Stimulated activated CD8-positive, alpha-beta memory T cell treated with anti-CD3 and anti-CD28 coated beads, Interleukin-12 subunit alpha, Interleukin-12 subunit beta, amount 100 ng/mL, for 1 hour (primary cell): ENCODE measurements around the gene GPC1.

Experiments
- DNase-seq: peaks from one replicate; pipeline ENCODE4 v3.0.0-alpha.2; 2020; ENCODE audit warnings: low read depth

GPC1 gene

DNA sequence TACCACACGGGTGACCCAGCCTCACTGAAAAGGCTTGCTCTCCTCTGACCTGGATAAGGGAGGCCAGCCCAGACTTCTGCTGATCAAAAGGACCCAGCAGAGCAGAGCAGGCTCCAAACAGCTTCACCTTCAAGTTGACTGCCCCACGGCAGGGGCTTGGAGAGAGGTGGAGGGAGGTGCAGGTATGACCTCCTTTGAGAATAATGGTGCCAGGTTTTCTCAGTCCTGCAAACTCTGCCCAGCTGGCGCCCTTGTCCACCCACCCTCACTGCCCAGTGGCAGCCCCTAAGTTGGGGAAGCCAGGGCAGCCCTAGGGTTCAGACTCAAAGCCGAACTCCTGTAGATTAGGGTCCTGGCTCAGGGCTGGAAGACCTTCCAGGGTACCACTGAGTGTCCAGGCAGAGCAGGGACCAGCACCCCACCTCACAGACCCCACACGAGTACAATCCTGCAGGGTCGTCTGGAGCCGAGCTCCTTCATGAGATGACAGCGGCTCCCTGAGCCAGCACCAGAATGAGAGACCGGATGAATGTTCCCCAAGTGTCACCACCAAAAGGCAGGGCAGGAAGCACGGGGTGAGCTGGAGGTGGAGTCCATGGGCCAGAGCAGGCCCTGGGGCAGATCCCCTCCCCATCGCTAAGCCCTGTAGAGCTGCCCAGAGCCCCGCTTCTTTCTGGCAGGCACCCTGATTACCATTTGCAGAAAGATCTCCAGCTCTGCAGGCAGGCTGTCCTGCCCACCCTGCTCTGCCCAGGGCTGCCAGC lies 3.6 kb upstream of the GPC1 start:
- DNase-seq: no peak

DNA sequence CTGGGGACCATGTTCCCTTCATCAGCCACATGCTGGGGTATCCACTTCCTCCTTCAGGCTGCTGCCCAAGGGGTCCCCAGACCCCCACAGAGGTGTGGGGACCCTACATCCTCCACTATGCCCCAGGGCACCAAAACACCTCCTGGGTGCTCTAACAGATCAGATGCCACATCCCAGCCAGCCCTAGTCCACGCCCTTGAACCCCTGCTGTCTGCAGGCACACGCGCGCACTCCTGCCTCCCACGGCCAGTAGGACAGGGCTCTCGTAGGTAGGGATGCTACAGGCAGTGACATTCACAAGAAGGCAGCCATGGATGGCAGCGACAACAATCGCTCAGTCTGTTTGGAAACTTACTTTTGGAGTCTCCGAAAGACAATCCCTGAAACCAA lies 3.0 kb upstream of the GPC1 start:
- no peak for DNase-seq

DNA sequence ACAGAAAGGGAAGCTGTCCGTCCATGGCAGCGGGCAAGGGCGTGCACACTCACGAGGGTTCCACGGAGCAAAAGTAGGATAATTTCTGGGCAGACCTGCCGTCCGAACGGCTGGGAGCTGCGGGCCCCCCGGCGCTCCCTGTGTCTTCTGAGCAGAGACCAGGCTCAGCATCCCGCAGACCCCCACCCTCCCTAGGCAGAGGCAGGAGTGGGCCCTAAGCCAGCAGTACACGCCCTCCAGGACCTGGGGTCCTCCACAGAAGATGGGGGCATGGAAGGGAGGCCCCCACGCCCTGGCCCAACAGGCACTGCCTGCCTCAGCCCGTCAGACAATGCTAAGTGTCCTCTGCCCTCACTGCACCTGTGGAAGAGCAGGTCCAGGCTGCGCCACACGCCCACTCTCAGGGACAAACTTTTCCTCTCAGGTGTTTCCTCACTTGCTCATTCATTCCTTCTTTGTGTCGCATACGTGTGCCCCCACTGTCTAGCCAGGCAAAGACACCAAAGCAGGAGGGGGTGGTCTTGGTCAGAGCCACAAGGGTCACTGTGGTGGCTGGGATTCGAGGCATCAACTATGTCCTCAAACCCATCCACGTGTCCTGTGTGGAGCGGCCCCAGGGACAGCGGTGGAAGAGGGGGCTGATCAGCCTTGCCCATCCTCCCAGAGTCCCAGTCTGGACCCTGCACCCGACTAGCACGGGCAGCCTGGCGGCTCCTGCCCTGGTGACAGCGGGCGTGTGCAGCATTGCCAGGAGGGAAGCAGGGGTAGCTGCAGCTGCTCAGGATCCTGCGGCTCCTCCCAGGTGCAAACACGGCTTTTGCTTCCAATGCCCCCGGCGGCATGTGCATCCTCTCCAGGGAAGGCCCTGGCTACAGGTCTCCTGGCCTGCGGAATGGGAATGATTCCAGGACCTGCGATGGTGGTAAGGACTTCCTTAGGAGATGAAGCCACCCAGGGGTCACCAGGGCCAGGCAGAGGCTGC lies 2.4 kb upstream of the GPC1 start:
- DNase-seq: no peak

GRCh38 chr2:240433973-240434727 lies 1.3 kb upstream of the GPC1 start:
- DNase-seq: no peak

GRCh38 chr2:240434728-240435456 lies 571 bp upstream of the GPC1 start:
- peak; percentile 85 for DNase-seq

DNA sequence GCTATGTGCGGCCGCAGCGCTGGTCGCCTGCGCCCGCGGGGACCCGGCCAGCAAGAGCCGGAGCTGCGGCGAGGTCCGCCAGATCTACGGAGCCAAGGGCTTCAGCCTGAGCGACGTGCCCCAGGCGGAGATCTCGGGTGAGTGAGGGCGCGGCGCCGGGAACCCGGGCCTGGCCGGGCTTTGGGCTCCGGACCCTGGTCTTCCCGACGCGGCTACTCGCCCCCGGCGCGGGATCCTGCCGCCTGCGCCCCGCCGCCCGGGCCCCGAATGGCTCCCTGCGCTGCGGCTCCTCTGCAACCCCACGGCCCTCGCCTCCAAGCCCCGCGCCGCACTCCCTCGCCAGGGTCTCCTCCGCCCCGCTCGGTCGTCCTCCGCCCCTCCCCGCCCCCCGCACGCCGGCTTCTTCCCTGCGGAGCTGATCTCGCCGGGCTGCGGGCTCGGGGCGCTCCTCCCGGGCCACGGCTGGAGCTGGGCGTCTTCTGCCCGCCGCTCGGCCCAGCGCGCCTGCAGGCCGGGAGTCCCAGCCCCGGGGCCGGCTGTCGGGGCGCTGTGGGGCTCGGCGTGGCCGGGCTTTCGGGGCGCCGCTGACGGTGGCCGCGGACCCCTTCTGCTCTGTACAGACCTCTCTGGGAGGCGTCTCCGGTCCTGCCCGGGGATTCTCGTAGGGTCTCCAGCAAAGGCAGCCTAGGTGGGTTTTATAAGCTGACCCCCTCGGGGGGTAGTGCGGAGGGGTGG lies 652 bp downstream of the GPC1 start:
- DNase-seq: no peak

GRCh38 chr2:240436683-240437550 lies 1.5 kb downstream of the GPC1 start:
- DNase-seq: no peak

- no peak for DNase-seq
These were observed 2.0 kb downstream of the GPC1 start for GRCh38 chr2:240437551-240437860.

GRCh38 chr2:240437861-240438809 lies 2.7 kb downstream of the GPC1 start:
- peak; percentile 38 for DNase-seq

GRCh38 chr2:240438810-240439697 lies 3.6 kb downstream of the GPC1 start:
- no peak for DNase-seq

- no peak for DNase-seq
These were observed 4.3 kb downstream of the GPC1 start for GRCh38 chr2:240439698-240440151.

DNA sequence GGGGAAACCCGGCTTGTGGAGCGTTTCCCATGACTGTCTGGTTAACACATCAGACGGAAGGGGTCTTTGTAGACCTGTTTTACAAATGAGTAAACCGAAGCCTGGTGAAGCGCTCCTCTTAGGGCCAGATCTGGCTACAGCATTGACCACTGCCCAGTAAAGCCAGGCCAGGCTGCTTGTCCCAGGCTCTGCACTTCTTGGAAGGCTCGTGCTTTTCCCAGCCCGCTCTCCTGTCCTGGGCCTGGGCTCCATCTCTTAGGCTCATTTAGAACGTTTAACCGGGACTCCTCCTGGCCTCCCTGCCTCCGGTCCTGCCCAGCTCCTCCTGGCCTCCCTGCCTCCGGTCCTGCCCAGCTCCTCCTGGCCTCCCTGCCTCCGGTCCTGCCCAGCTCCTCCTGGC lies 4.8 kb downstream of the GPC1 start:
- no peak for DNase-seq

DNA sequence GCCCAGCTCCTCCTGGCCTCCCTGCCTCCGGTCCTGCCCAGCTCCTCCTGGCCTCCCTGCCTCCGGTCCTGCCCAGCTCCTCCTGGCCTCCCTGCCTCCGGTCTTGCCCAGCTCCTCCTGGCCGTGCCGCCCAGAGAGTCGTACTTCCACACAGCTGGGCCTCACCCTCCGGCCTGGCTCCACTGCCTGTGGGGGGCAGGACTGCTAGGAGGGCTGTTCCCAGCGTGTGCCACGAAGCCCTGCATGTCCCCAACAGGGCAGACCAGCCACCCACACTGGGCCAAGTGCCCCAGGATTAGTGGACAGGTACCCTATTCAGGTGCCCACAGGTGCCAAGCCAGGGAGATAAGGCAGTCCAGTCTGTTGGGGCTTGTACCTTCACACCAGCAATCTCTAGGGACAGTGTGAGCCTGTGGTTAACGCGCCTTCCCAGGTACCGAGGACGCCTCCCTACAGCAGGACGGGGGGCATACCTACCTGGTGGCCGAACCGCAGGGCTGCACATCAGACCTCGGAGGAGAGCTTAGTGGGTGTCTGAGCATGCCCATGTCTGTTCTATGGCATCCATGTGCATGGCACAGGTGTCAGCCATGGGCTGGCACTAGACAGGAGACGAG lies 5.3 kb downstream of the GPC1 start:
- DNase-seq: no peak

- DNase-seq: no peak
These were observed 6.0 kb downstream of the GPC1 start for GRCh38 chr2:240441326-240441992.

DNA sequence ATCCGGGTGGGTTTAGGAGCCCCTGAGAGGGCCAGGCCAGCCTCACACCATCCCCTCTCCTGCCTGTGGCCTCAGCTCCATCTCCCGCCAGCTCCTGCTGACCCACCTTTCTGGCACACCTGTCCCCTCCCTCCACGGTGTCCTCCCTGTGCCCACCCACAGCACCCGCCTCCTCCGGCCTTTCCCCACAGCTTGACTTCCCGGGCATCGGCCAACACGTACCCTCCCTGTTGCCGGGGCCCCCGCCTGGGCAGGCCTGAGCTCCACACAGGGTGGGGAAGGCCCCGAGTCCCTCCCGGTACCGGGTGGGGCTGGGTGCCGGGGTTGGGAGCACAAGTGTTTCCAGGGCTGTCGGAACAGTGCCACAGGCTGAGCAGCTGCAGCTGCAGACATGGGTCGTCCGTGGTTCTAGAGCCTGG lies 6.5 kb downstream of the GPC1 start:
- DNase-seq: no peak

DNA sequence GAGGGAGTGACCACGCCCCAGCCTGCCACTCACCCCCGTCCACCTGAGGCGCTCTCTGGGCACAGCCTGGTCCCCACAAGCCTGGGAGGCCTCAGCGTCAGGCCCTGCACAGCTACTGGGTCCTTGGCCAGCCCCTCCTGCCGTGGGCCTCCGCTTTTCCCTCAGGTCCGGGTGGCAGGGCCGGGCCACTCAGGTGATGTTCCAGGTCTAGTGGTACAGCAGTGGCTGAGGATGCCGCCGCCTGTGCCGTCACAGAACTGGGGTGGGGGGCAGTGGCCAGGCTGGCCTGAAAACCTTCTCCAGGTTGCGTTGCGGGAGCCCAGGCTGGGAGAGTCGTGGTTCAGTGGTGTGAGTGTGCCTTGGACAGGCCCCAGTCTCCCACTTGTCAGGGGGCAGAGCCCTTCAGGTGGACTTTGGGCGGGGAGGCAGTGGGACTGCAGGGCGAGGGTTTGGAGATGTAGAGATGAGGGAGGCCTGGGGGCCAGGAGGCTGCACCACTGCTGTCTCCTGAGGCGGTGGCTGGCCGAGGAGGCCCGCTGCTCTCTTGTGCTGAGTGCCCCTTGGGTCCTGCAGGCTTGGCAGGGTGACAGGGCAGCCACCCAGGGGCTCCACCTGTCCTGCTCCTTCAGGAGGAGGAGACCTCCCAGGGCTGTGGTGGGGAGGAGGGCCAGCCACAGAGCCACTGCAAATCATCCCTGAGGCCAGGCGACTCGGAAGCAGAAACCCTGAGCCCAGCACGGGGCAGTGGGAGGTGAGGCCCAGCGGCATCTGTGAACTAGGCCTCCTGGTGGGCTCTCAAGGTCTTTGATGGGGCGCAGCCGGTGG lies 7.6 kb downstream of the GPC1 start:
- no peak for DNase-seq
